ENCODE results near the gene SUZ12. TPM values are rescaled to one million over a fixed set of nuclear protein-coding genes. Genes with fewer than 3 reads are reported as not detected.

SUZ12 gene
- total and polyA plus RNA-seq, 9 of the 15 experiments (the other 6 are each of a cell fraction or from before 2014, with no cell fraction given) = 19.5 to 64.3 (median 47.2) TPM

DNA sequence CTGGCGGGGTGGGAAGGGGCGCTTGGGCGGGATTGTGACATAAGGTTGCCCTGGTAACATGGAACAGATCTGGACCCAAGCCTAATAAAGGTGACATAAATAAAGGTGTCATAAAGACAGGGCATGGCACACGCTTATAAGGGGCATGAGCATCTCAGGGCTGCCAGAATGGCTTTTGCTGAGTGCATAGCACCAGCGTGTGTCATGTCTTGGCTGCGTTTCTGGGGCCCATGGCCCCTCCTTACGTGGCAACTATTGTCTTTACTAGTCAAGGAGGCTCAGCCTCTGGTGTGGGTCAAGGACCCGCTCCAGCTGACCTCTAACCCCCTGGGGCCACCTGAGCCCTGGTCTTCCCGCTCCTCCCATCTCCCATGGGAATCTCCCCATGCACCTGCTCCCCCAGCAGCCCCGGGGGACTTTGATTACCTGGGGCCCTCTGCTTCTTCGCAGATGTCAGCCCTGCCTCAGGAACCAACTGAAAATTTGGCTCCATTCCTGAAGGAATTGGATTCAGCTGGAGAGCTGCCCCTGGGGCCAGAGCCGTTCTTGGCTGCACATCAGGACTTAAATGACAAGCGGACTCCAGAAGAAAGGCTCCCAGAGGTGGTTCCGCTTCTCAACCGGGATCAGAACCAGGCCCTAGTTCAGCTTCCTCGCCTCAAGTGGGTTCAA lies 84.3 kb downstream of the SUZ12 start (continued):
- TF ChIP-seq, protein P1, sequence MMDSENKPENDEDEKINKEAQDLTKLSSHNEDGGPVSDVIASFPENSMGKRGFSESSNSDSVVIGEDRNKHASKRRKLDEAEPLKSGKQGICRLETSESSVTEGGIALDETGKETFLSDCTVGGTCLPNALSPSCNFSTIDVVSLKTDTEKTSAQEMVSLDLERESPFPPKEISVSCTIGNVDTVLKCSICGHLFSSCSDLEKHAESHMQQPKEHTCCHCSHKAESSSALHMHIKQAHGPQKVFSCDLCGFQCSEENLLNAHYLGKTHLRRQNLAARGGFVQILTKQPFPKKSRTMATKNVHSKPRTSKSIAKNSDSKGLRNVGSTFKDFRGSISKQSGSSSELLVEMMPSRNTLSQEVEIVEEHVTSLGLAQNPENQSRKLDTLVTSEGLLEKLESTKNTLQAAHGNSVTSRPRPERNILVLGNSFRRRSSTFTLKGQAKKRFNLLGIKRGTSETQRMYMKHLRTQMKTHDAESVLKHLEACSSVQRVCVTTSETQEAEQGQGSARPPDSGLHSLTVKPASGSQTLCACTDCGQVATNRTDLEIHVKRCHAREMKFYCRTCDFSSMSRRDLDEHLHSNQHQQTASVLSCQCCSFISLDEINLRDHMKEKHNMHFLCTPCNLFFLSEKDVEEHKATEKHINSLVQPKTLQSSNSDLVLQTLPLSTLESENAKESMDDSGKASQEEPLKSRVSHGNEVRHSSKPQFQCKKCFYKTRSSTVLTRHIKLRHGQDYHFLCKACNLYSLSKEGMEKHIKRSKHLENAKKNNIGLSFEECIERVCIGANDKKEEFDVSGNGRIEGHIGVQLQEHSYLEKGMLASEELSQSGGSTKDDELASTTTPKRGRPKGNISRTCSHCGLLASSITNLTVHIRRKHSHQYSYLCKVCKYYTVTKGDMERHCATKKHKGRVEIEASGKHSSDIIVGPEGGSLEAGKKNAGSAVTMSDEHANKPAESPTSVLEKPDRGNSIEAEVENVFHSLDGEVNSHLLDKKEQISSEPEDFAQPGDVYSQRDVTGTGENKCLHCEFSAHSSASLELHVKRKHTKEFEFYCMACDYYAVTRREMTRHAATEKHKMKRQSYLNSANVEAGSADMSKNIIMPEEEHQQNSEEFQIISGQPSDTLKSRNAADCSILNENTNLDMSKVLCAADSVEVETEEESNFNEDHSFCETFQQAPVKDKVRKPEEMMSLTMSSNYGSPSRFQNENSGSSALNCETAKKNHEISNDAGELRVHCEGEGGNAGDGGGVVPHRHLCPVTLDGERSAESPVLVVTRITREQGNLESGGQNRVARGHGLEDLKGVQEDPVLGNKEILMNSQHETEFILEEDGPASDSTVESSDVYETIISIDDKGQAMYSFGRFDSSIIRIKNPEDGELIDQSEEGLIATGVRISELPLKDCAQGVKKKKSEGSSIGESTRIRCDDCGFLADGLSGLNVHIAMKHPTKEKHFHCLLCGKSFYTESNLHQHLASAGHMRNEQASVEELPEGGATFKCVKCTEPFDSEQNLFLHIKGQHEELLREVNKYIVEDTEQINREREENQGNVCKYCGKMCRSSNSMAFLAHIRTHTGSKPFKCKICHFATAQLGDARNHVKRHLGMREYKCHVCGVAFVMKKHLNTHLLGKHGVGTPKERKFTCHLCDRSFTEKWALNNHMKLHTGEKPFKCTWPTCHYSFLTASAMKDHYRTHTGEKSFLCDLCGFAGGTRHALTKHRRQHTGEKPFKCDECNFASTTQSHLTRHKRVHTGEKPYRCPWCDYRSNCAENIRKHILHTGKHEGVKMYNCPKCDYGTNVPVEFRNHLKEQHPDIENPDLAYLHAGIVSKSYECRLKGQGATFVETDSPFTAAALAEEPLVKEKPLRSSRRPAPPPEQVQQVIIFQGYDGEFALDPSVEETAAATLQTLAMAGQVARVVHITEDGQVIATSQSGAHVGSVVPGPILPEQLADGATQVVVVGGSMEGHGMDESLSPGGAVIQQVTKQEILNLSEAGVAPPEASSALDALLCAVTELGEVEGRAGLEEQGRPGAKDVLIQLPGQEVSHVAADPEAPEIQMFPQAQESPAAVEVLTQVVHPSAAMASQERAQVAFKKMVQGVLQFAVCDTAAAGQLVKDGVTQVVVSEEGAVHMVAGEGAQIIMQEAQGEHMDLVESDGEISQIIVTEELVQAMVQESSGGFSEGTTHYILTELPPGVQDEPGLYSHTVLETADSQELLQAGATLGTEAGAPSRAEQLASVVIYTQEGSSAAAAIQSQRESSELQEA (IDR thresholded peaks at IDR 0.05; ENCODE audit: low read depth) = no peak
- no peak for TF ChIP-seq SRSF1 (IDR thresholded peaks at IDR 0.05; ENCODE audit: low read depth, low read length)
- TF ChIP-seq NCOA4 (IDR thresholded peaks at IDR 0.05; ENCODE audit: partially characterized antibody) = no peak
- no peak for TF ChIP-seq NBN (IDR thresholded peaks at IDR 0.05; ENCODE audit: low read depth)
- TF ChIP-seq STAT5B (CRISPR knock-in tag; IDR thresholded peaks at IDR 0.05) = no peak

Measured in K562 (cell line).